NCI-H2029 treated with DMSO at 0.1 percent for 48 hours (cell line): Measurements from ENCODE around the gene UBL4B.
"Not testable (repeated sequence)": the region's sequence is repeated elsewhere in the genome, so short reads cannot be mapped to it uniquely, and the experiment has no call there.

Experiments
- DNase-seq: peaks from one replicate; lab custom pipeline; 2025; lab: John Stamatoyannopoulos, UW

Gene UBL4B, protein sequence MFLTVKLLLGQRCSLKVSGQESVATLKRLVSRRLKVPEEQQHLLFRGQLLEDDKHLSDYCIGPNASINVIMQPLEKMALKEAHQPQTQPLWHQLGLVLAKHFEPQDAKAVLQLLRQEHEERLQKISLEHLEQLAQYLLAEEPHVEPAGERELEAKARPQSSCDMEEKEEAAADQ

DNA sequence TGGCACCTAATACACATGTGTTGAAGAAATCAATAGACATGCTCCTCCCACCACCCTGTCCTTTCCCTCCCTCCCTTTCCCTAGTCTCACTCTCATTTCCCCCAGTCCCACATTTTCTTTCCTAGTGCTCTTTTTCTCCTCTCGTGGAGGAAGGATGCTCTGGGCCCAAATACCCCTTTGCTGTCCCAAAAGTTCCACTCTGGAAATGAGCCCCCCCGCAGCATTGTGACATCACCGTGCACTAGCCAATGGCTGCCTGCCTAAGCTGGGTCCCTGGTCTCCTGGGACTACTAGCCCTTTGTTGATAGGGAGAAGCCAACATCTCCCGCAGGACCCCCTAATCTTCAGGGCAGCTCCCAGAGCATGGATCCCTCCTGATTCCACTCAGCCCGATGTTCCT is at the start of gene UBL4B:
TSS of gene UBL4B (plus strand) at position 301 of the 400 bp plus-strand sequence. CDS start at position 393, 92 bp downstream.
- DNase-seq = no peak

DNA sequence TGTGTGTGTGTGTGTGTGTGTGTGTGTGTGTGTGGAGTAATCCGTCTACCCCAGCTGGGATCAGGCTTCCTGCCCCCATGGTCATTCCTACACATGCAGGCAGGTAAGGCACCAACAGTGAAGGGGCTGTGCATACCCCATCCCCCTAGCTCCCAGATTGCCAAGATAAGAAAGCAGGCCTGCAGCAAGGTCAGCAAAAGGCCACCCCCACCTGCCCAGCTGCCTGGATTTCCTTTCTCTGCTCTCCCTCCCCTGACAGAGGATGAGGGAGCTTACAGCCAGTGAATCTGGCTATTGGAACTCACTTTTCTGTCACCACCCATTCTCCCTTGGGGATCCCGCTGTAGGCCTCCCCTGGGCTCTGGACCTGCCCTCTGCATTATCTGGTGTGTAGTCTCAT is 49.6 kb upstream of the UBL4B start:
- no peak for DNase-seq

DNA sequence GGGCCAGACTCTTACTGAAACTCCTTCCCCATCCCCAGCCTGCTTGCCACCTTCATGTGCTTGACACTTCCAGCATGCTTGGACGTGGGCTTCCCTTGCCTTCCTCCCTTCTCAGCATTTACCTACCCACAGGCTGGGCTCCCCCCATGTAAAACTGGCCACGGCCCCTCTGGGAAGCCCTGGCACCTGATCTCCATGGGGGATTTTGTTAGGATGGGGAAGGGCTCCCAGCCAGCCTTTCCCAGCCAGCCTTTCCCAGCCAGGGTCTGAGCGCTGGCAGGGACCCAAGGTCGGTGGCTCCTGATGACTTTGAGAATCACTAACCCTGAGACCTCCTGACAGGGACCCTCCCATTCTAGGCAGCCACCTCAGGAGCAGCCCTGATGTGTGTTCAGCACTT is 48.5 kb upstream of the UBL4B start:
- DNase-seq = no peak

DNA sequence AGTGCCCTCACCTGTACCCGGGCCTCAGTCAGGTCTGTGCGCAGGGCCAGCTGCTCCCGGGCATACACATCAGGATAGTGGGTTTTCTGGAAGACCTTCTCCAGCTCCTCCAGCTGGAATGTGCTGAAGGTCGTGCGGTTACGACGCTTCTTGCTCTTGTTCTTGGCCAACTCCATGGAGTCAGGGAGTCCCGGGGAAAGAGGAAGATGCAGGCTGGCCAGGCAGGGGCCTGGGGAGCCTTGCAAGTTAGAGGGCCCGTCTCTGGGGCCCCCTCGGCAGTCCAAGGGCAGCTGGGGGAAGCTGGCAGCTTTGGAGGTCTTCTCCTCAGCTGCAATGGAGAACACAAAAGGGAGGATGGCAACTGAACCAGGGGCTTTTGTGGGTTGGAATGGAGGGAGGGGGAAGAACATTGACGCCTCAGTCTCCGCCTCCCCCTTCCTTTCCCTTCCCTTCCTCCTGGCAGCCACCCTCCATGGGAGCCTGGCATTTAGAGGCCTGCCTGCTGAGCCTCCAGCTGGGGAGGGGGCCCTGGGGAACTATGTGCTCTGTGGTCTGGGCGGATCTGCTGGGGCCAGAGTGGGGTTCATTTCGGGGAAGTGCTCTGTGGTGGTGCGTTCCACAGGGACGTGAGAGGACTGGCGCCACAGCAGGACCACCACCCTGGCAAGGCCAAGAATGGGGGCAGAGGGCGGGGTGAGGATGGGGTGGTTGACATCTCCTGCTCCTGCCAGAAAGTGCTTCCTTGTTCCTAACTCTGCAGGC is 47.5 kb upstream of the UBL4B start:
- no peak for DNase-seq

DNA sequence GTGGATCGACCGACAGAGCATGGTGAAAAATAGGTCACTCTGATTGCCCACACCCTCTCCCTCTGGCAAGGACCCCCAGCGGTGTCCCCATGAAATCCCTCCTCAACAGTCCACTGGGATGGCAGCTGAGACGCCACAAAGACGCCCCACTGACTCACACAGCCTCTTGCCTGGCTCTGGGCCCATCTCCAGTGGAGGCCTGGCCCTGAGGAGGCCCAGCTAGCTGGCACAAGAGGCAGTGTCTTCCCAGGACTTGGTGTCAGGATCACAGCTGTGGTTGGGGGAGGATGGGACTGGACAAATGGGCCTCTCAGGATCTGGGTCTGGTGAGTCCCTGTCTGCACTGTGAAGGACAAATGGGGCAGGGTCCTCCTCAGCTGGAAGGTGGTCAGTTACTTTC is 46.4 kb upstream of the UBL4B start:
- DNase-seq = no peak

DNA sequence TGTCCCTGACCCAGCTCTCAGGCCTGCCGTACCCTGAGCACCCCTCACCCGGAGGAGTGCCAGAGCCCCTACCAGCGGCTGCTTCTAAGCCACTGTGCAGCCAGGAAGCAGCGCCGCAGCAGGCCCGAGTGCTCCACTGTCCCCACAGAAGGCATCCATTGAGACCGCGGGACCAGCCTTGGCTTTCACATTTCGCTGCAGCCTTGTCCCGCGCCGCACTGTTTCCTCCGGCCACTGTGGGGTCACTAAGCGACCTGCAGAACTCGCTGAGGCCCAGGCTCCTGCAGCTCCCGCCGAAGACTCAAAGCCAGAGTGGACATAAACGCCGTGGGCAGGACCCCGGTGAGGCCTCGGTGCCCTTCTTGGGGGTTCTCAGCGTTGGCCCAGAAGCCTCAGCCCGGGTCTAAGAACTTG is 44.8 kb upstream of the UBL4B start:
- no peak for DNase-seq

DNA sequence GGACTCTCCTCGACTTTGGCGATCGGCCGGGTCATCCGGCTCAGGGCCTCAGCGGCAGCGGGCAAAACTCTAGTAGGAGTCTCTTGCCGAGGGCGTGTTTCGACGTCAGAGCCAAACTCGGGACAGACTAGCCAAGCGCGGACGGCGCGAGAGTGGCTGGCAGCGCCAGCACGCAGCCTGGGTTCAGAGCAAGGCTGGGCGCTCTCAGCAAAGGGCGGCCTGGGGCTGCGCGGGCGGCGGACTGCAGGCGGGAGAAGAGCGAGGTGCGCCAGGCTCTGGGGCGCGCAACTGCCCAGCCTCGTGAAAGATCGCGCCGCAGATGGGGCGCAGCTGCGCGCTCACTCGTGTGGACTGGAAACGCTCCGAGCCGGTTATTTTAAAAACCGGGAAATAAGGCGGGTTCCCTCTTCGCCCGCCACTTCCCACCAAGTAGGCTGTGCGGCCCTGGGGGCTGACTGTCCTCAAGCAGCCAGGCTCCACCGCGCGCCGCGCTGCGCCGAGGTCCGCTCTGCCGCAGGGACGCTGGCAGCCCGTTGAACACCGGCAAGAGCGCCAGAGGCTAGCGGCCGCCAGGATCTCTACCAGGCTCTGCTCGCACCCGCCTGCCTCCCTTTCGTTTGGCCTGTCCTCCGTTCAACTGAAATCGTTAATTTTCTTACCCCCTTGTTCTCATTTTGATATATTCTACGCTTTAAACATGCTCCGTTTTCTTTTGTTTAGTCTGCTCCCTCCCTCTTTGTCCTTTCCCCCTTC is 44.2 kb upstream of the UBL4B start:
- no peak for DNase-seq

DNA sequence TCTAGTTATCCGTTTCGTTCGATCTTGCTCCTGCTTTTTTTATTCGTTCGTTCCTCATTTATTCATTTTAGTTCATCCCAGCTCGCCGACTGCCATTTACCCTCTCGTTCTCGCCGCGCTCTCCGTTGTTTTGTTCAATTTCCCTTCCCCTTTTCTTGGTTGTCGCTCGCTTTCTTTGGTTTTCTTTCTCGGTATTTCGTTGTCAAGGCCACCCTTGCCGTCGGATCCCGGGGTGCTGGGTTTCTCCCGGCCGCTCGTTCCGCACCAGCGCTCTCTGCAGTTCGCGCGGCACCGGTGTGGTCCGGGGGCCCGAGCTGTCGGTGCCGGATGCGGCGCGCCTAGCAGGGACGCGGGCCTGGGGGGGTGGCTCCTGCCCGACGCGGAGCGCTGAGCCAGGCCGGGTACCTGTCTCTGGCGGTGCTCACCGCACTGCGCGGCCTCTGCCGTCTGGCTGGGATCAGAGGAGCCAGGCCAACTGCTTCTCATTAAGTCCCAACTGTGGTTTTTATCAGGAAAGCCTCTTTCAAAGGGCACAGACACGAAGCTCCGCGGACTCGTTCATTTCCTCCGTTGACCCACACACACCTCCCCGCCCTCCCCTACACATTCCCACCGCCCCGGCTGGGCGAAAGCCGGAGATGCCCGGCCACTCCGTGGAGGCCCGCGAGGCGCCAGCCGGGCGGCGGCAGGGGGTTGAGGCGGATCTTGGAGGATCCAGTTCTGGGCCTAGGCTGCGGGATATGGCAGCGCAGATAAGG is 43.4 kb upstream of the UBL4B start:
- no peak for DNase-seq

DNA sequence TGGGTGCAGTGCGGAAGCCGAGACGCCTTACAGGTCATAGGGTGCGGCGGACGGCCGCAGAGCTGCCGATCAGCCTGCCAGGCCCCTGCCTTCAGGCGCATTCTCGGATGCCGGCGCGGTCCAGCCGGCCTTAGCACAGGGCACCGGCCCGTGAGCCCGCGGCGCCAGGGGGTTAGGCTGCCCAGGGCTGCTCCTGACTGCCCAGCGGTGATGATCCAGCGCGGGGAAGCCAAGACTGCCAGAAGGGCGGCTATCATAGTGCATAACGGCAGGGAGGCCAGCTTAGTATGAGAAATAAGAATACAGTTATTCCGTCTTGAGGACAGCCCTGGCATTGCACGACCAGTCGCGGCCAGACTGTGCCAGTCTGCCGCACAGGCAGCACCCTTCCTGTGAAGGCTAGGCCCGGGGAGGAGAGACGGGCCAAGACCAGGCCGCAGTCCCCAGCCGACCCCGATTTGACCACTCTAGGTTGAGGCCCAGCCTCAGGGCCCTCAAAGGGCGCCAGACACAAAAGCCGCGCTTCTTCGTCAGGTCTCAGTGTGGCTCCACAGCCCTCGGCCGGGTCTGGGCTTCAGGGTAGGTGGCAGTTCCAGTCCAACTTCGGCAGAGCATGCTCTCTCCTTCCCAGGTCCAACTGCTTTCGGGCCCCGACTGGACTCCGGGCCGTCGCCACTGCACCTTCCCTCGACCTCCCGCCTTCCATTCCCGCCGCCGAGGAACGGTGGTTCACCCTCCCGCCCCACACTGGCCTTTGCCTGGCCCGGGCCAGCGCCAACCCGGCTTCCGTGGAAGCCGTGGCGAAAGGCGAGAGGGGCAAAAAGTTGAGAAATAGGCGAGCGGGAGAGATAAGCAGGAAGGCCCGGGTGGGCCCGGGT is 42.6 kb upstream of the UBL4B start:
- DNase-seq = no peak

DNA sequence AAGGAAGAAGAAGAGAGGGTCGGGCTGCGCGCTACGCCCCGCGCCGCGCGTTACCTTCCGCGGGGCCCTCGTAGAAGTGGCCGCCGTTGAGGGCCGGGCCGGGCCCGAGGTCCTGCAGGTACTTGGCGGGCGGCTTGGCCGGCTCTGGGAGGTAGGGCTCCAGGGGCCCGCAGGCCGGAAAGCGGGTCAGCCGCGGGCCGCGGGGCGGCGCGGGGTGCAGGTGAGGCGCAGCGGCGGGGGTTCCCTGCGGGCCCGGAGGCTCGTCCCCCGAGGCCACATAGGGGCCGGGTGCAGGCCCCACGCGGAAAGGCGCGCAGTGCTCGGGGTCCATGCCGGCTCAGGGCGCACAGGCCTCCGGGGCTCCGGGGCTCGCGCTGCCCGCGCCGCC is 42.0 kb upstream of the UBL4B start:
- DNase-seq = no peak

DNA sequence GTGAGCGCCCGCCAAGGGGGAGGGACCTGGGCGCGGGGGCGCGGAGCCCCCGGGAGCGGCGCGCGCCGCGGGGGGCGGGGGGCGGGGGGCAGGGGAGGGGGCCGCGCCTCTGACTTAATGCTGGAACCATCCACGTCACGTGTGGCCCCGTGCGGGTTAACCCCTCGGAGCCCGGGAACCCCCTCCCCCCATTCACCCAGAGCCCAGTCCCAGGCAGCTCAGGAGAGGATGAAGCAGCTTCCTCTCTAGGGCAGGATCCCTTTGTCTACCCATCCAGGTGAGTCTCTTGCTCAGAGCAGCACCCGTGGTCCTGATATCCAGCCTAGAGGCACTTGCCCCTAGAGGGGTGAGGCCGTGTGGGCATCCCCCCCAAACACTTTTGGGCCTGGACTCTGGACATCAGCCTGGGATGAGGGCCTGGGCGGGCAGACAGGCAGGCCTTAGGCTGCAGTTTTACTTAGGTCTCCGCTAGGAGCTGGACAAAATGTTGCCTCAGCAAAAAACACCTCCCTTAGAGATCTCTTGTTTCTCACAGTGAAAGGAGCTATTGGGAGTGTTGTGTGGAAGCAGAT is 41.5 kb upstream of the UBL4B start, which contains the start of gene ALX3:
TSS of gene ALX3 (minus strand) at position 2 of the 572 bp plus-strand sequence. CDS start 60 bp downstream, outside the sequence.
- no peak for DNase-seq

DNA sequence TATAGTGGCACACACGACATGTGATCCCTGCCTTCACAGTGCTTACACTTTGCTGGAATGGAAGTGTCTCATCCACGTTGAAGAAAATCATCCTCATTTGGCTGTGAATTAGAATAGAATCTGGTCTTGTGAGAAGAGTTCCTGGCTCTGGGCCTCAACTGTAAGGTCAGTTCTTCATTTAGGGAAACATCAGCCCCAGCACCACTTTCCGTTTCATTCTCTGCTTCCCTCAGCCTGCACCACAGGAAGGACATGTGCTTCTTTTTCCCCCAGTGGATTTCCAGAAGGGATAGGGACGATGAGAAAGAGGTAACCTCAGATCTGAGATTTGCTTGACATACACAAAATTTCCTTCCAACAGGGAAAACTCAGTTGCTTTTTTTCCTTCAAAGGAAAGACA is 38.1 kb upstream of the UBL4B start:
- no peak for DNase-seq

DNA sequence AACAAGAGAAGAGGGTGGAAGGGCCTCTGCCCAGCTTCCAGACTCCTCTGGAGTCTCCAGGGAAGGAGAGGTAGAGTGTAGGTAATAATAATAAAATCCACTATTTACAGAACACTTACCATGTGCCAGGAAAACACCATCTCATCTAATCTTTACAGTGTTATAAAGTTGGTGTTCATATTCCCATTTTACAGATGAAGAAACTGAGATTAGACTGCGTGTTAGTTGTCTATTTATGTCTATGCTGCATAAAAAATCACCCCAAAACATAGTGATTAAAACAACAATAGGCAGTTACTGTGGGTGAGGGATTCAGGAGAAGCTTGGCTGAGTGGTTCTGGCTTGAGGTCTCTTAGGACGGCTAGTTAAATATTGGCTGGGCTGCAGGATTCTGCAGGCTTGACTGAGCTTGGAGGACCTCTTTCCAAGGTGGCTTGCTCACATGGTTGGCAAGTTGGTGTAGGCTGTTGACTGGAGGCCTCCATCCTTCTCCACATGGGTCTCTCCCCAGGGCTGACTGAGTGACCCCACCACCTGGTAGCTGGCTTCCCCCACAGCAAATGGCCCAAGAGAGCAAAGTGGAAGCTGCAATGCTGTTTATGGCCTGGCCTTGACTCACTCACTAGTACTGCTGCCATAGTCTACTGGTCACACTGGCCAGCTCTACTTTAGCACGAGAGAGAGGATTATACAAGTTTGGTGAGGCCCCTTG is 35.3 kb upstream of the UBL4B start:
- DNase-seq = no peak

DNA sequence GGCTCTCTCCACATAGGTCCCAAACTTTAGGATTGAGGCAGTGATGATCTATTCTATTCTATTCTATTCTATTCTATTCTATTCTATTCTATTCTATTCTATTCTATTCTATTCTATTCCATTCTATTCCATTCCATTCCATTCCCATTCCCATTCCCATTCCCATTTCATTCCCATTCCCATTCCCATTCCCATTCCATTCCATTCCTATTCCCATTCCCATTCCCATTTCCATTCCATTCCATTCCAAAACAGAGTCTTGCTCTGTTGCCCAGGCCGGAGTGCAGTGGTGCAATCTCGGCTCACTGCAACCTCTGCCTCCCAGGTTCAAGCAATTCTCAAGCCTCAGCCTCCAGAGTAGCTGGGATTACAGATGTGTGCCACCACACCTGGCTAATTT is 32.2 kb upstream of the UBL4B start:
- DNase-seq = not testable (repeated sequence)

DNA sequence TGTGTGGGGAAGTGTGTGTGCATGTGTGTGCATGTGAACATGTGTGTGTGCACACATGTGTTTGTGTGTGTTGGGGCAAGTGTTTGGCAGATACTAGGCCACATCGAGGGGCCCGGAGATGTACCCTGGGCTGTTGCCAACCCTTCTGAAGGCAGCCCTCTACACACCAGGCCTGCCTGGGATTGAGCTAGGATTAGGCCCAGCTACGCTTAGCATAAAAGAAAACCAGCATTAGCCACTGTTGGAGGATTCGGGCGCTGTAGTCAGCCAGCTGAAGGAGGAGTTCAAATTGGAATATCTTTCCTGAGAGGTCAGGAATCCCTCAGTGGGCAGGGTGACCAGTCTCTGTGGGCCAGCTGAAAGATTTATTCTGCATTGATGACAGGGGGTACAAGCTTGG is 31.2 kb upstream of the UBL4B start:
- DNase-seq = no peak

DNA sequence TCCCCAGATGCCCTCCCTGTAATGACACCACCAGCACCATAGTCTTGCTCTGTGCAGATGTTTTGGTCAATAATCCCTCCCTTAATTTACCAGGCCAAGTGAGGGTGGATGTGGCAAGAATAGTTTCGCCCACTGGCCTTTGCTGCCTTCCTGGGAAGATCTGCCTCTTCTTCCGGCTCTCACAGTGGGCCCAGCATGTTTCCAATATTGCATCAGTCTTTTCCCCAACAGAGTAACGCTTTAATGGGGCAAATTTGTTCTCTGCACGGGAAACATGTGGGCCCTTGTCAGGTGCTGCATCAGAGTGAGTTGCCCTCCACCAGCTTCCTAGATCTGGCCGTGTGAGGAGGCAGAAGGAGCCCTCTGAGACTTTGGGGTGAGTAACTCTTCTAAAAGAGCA is 29.8 kb upstream of the UBL4B start:
- DNase-seq = no peak

DNA sequence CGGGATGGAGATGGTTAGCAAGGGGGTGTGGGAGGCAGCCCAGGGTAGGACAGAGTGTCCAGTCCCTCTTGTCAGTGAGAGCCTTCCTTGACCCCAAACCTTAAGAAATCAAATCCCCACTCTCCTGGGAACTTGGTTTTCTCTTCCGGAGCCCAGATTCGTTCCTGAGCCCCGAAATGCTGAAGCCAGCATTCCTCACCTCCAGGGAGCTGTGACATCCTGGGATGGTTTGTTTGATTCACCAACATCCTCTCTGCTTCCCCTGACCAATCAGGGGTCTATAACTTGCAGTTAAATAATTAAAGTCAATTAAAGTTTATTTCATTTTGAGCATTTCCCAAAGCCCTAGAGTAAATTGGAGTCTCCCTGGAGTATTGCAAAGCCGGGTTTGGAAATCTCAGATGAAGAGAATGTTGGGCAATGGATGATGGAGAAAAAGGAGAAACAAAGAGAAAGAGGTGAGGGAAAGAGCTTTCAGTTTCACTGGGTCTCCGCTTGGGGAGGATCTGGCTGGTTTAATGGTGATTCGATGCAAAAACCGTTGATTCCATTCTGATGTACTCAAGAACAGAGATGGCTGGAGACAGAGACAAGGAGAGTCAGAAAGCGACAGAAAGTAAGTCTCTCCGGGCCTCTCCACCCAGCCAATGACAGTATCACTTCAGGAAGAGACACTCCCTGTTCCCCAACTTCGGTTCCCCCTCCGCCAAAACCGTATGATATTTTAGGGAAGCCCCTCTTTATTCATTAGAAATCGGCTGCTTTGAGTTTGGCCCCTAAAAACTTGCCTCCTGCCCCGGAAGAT is 29.0 kb upstream of the UBL4B start:
- DNase-seq = no peak

DNA sequence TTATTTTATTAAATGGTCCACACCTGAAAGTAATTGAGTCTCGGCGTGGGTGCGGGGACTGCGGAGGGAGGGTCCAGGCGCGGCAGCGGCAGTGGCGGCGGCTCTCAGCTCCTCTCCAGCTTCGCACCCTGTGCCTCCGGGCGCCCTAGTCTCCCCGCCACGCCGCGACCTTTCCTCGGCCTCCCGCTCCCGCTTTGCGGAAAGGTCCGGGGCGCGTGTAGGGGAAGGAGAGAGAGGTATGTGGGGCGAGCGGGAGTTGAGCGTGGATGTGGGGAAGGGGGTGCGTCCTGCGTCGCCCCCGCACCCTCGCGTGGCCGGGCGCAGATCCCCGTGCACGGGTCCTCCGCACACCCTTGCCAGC is 28.4 kb upstream of the UBL4B start:
- no peak for DNase-seq

DNA sequence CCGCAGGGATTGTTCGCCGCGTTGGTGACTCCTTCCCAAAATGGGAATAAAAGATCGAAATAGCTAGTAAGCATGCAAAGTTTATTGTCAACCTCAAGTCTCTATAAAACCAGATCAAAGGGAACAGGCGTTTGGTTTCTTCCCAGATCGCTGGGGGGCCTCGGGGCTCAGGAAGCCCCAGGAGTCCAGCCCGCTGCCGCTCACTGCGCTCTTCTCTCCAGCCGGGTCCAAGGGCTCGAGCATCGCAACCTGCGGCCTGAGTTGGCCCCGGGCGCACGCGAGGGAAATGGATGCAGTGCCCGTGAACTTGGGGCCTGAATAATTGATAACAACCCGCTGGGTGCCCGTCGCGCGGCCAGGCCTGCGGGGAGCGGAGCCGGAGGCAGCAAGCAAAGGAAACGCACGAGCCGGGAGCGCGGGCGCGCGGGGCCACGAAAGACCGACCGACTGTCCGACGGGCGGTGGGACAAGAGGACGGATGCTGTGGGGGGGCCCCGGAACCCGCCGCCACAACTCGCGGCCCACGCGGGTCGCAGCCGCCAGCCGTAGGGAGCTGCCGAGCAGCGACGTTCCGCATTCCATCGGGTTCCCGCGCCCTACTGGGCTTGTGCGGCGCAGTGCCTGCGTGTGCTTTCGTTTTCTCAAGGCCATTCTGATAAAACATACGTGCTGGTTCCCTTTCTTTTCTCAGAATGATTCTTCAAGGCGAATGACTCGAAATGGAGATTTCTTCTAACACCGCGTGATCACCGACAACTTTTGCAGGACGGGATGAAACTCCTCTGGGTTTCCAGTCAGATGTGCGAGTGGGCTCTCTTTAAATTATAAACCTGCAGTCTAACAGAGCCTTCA is 27.8 kb upstream of the UBL4B start:
- no peak for DNase-seq
